ENCODE measurements around the gene NUTF2.

GRCh38 chr16:67884684-67885083 is 38.0 kb downstream of the NUTF2 start, which contains the start of gene NRN1L:
- TF ChIP-seq JUND (IDR thresholded peaks at IDR 0.05; ENCODE audit: low read depth, low read length) (no peak), USF2 (IDR thresholded peaks at IDR 0.05; ENCODE audit: borderline replicate concordance, low read depth, low read length) (no peak), BCL3 (IDR thresholded peaks at IDR 0.05; ENCODE audit: borderline replicate concordance, insufficient read depth, low read depth, low read length, poor library complexity, severe bottlenecking) (no peak), PKNOX1 (IDR thresholded peaks at IDR 0.05) (no peak), ZSCAN29 (IDR thresholded peaks at IDR 0.05) (no peak), CTCF (IDR thresholded peaks at IDR 0.05 in 2 of 3, conservative IDR thresholded peaks at IDR 0.05 in 1 of 3; ENCODE audit: control insufficient read depth in 2 of 3, extremely low read depth in 1 of 3, insufficient read depth in 1 of 3, low read depth in 3 of 3, low read length in 3 of 3) (no peak), TCF12 (IDR thresholded peaks at IDR 0.05; ENCODE audit: low read depth, low read length) (no peak), MXI1 (IDR thresholded peaks at IDR 0.05; ENCODE audit: low read depth, low read length) (no peak)

Measured in GM12878 (cell line).